RWPE1 (cell line): Measurements from ENCODE around the gene POR.
"Not testable (repeated sequence)": the region's sequence is repeated elsewhere in the genome, so short reads cannot be mapped to it uniquely, and the experiment has no call there.

Experiments used
- CTCF ChIA-PET: fragments of 350-600 bp; sonication (Branson Sonifier 250); formaldehyde crosslinking; extraction: SDS; loops from one replicate; lab custom pipeline; 2021; lab: Yijun Ruan, JAX
- POLR2A ChIA-PET: fragments of 400-600 bp; formaldehyde crosslinking; extraction: SDS; loops from one replicate; lab custom pipeline; 2020; ENCODE audit warnings: antibody characterized with exemption; ENCODE audit not compliant: low non-redundant PET; lab: Yijun Ruan, JAX
- DNase-seq: peaks from one replicate; pipeline ENCODE4 v3.0.0; 2012; ENCODE audit warnings: low spot score
- H3K27ac ChIP-seq: fragments of 450-650 bp; 2 replicates; pipeline ENCODE4 v1.5.1; 2017
- CTCF ChIP-seq: fragments of 450-650 bp; conservative IDR thresholded peaks from 2 replicates; pipeline ENCODE4 v1.5.1; 2017; ENCODE audit warnings: low read depth, mild to moderate bottlenecking

POR gene

GRCh38 chr7:75878312-75878768, 36.6 kb upstream of the POR start:
- H3K27ac ChIP-seq = peak overlapping the region; percentile 77
- POLR2A ChIA-PET = no interaction called here
- CTCF ChIA-PET = interaction anchor here (0.6 kb wide), 1 partner anchor 28 kb away, joined by 3 read pairs; no protein-coding TSS in a partner anchor
- no peak for DNase-seq
- no peak for TF ChIP-seq CTCF

- H3K27ac ChIP-seq = peak within 1 kb of the TSS; percentile 77
- TF ChIP-seq CTCF = no peak
- DNase-seq = peak; percentile 99
- CTCF ChIA-PET = interaction anchor here (0.6 kb wide), 1 partner anchor 27 kb away, joined by 3 read pairs; no protein-coding TSS in a partner anchor
- POLR2A ChIA-PET = no interaction called here
These were observed 36.0 kb upstream of the POR start, which contains the start of gene RHBDD2 for GRCh38 chr7:75878769-75879611. Gene RHBDD2, plus strand, starts transcription at chr7:75879034. Its CDS starts 49 bp downstream, at chr7:75879083.

- no peak for TF ChIP-seq CTCF
- POLR2A ChIA-PET = no interaction called here
- H3K27ac ChIP-seq = no peak overlapping the region
- no peak for DNase-seq
- CTCF ChIA-PET = no interaction called here
These were observed 35.2 kb upstream of the POR start for GRCh38 chr7:75879771-75880184.

- ChIA-PET POLR2A (no interaction called here), CTCF (no interaction called here)
- no peak for TF ChIP-seq CTCF
- DNase-seq = no peak
- no peak overlapping the region for H3K27ac ChIP-seq
These were observed 34.7 kb upstream of the POR start for GRCh38 chr7:75880242-75880641.

GRCh38 chr7:75881436-75882095, 33.4 kb upstream of the POR start:
- no peak for DNase-seq
- no peak for TF ChIP-seq CTCF
- CTCF ChIA-PET = interaction anchor here (0.6 kb wide), 1 partner anchor 1194 kb away, joined by 3 read pairs; no protein-coding TSS in a partner anchor
- POLR2A ChIA-PET = no interaction called here
- H3K27ac ChIP-seq = 0 out of 2 replicates have a peak overlapping the region, but pooled peaks have one; percentile 7

GRCh38 chr7:75883265-75883824, 31.6 kb upstream of the POR start:
- DNase-seq, POLR2A ChIA-PET, CTCF ChIA-PET: not testable (repeated sequence)
- 0 out of 2 replicates have a peak overlapping the region, but pooled peaks have one; percentile 16 for H3K27ac ChIP-seq
